ENCODE measurements around the gene CARD9.
A peak's percentile ranks its signal among the peaks of the same experiment; 100 is the strongest.
"Not testable (repeated sequence)": the region's sequence is repeated elsewhere in the genome, so short reads cannot be mapped to it uniquely, and the experiment has no call there.

Gene CARD9

DNA sequence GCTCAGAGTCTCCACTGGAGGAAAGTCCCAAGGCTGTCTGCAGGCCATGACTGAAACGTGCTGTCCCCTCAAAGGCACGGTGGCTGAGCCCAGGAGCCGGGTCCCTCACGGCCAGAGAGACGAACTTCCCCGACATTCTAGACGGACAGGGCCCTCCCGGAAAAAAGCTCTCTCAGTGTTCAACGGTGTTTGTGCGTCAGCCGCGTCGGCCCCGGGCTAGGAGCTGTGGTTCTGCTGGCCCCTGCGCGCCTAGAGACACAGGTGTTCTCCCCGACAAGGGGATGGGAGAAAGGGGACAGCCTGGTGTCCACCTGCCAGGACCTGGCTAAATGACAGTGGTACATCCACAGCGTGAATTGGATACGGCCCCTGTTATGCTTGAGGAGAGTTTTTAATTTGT is 51.9 kb downstream of the CARD9 start:
- Histone ChIP-seq H3K27me3 (ENCODE audit: control insufficient read depth in 3 of 3, insufficient read depth in 3 of 3, low read depth in 1 of 3, low read length in 3 of 3) (no peaks in the 10 kb centered on the region), H3K14ac (ENCODE audit: low read length) (no peak overlapping the region), H3K23ac (ENCODE audit: low read depth, low read length, poor library complexity) (peak overlapping the region; percentile 55), H3K4me1 (ENCODE audit: control insufficient read depth in 2 of 2, insufficient read depth in 1 of 2, low read depth in 1 of 2, low read length in 2 of 2) (peaks cover 12 to 35% of the 10 kb centered on the region in 2 donors), H4K8ac (ENCODE audit: low read depth, low read length) (peak overlapping the region; percentile 72), H2BK120ac (ENCODE audit: low read depth, low read length) (peak overlapping the region; percentile 72), H3K4me3 (ENCODE audit: low read length in 2 of 2) (no peak overlapping the region), H3K36me3 (replicated peaks in 1 of 2; ENCODE audit: control insufficient read depth in 2 of 2, insufficient read depth in 2 of 2, low read length in 2 of 2) (no peaks in the 10 kb centered on the region), H2BK5ac (ENCODE audit: low read length) (peak overlapping the region; percentile 93), H3K9me3 (replicated peaks in 1 of 2; ENCODE audit: control insufficient read depth in 2 of 2, insufficient read depth in 1 of 2, low read depth in 1 of 2, low read length in 2 of 2) (peaks cover 2 to 5% of the 10 kb centered on the region in 2 donors), H3K9ac (ENCODE audit: low read depth, low read length, poor library complexity) (no peak overlapping the region), H3K18ac (ENCODE audit: low read length) (peak overlapping the region; percentile 70), H2BK15ac (ENCODE audit: low read length) (peak overlapping the region; percentile 96), H4K91ac (ENCODE audit: low read depth, low read length, poor library complexity) (peak overlapping the region; percentile 34), H2AFZ (ENCODE audit: low read length) (no peak overlapping the region), H2BK12ac (ENCODE audit: low read length) (no peak overlapping the region), H3K27ac (replicated peaks; ENCODE audit: low read length) (no peak overlapping the region), H2AK5ac (ENCODE audit: low read depth, low read length) (peak overlapping the region; percentile 94), H3K79me1 (ENCODE audit: low read depth, low read length) (peaks cover 2% of the 10 kb centered on the region), H3K4me2 (ENCODE audit: insufficient read depth, low read length, poor library complexity, severe bottlenecking) (no peak overlapping the region), H3K4ac (ENCODE audit: low read length) (peak overlapping the region; percentile 66)
- WGBS, 2 donors (ENCODE audit: extremely low coverage in 2 of 2, insufficient read length in 2 of 2, insufficient replicate concordance in 1 of 2): no CpG with 5 or more reads among the region's 19 CpGs
- DNase-seq (ENCODE audit: low spot score): no peak

DNA sequence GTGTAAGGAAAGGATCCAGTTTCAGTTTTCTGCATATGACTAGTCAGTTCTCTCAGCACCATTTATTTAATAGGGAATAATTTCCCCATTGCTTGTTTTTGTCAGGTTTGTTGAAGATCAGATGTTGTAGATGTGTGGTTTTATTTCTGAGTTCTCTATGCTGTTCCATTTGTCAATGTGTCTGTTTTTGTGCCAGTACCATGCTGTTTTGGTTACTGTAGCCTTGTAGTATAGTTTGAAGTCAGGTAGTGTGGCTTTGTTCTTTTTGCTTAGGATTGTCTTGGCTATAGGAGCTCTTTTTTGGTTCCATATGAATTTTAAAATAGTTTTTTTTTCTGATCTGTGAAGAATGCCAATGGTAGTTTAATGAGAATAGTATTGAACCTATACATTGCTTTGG is 52.5 kb downstream of the CARD9 start:
- H3K36me3 ChIP-seq (replicated peaks in 1 of 2; ENCODE audit: control insufficient read depth in 2 of 2, insufficient read depth in 2 of 2, low read length in 2 of 2); H2BK15ac ChIP-seq (ENCODE audit: low read length); H2AK5ac ChIP-seq (ENCODE audit: low read depth, low read length); H2AFZ ChIP-seq (ENCODE audit: low read length); H3K4me2 ChIP-seq (ENCODE audit: insufficient read depth, low read length, poor library complexity, severe bottlenecking); H3K18ac ChIP-seq (ENCODE audit: low read length); H2BK120ac ChIP-seq (ENCODE audit: low read depth, low read length); H4K8ac ChIP-seq (ENCODE audit: low read depth, low read length); H3K79me1 ChIP-seq (ENCODE audit: low read depth, low read length); H3K9ac ChIP-seq (ENCODE audit: low read depth, low read length, poor library complexity); H3K4ac ChIP-seq (ENCODE audit: low read length); H3K27ac ChIP-seq (replicated peaks; ENCODE audit: low read length); H3K4me3 ChIP-seq (ENCODE audit: low read length in 2 of 2); H2BK12ac ChIP-seq (ENCODE audit: low read length); DNase-seq (ENCODE audit: low spot score); H3K27me3 ChIP-seq (ENCODE audit: control insufficient read depth in 3 of 3, insufficient read depth in 3 of 3, low read depth in 1 of 3, low read length in 3 of 3); H3K14ac ChIP-seq (ENCODE audit: low read length); H3K23ac ChIP-seq (ENCODE audit: low read depth, low read length, poor library complexity): not testable (repeated sequence)
- Histone ChIP-seq H3K4me1 (ENCODE audit: control insufficient read depth in 2 of 2, insufficient read depth in 1 of 2, low read depth in 1 of 2, low read length in 2 of 2) (peaks cover 7 to 29% of the 10 kb centered on the region in 2 donors), H2BK5ac (ENCODE audit: low read length) (peak overlapping the region; percentile 93), H3K9me3 (replicated peaks in 1 of 2; ENCODE audit: control insufficient read depth in 2 of 2, insufficient read depth in 1 of 2, low read depth in 1 of 2, low read length in 2 of 2) (peaks cover 7 to 10% of the 10 kb centered on the region in 2 donors), H4K91ac (ENCODE audit: low read depth, low read length, poor library complexity) (peak overlapping the region; percentile 34)

DNA sequence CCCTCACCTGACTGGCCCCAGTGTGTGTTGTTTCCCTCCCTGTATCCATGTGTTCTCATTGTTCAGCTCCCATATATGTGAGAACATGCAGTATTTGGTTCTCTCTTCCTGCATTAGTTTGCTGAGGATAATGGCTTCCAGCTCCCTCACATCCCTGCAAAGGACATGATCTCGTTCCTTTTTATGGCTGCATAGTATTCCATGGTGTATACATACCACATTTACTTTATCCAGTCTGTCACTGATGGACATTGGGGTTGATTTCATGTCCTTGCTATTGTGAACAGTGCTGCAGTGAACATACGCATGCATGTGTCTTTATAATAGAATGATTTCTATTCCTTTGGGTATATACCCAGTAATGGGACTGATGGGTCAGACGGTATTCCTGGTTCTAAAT is 53.5 kb downstream of the CARD9 start:
- WGBS, 2 donors (ENCODE audit: extremely low coverage in 2 of 2, insufficient read length in 2 of 2, insufficient replicate concordance in 1 of 2): no CpG with 5 or more reads among the region's 3 CpGs
- H3K4me1 ChIP-seq (ENCODE audit: control insufficient read depth in 2 of 2, insufficient read depth in 1 of 2, low read depth in 1 of 2, low read length in 2 of 2): peaks cover 7 to 20% of the 10 kb centered on the region in 2 donors

DNA sequence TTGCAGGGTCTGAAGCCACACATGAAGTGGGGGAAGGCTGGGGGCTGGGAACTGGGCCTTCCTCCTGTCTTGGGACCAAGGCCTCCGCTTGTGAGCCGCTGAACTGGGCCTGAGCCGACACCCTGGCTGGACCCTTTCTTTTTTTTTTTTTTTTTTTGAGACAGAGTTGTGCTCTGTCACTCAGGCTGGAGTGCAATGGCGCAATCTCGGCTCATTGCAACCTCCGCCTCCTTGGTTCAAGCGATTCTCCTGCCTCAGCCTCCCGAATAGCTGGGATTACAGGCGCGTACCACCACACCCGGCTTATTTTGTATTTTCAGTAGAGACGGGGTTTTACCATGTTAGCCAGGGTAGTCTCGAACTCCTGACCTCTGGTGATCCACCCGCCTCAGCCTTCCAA is 54.2 kb downstream of the CARD9 start:
- H2BK12ac ChIP-seq (ENCODE audit: low read length): peak overlapping the region; percentile 90
- H3K27me3 ChIP-seq (ENCODE audit: control insufficient read depth in 3 of 3, insufficient read depth in 3 of 3, low read depth in 1 of 3, low read length in 3 of 3); H4K8ac ChIP-seq (ENCODE audit: low read depth, low read length); H3K36me3 ChIP-seq (replicated peaks in 1 of 2; ENCODE audit: control insufficient read depth in 2 of 2, insufficient read depth in 2 of 2, low read length in 2 of 2); H3K18ac ChIP-seq (ENCODE audit: low read length); DNase-seq (ENCODE audit: low spot score); H3K14ac ChIP-seq (ENCODE audit: low read length); H3K4ac ChIP-seq (ENCODE audit: low read length); H3K79me1 ChIP-seq (ENCODE audit: low read depth, low read length); H3K4me2 ChIP-seq (ENCODE audit: insufficient read depth, low read length, poor library complexity, severe bottlenecking); H3K27ac ChIP-seq (replicated peaks; ENCODE audit: low read length); H2AFZ ChIP-seq (ENCODE audit: low read length); H4K91ac ChIP-seq (ENCODE audit: low read depth, low read length, poor library complexity); H2BK5ac ChIP-seq (ENCODE audit: low read length); H3K9ac ChIP-seq (ENCODE audit: low read depth, low read length, poor library complexity): not testable (repeated sequence)
- H3K4me3 ChIP-seq (ENCODE audit: low read length in 2 of 2): peak overlapping the region in 1 of 2 donors; percentile 69
- peaks cover 16 to 24% of the 10 kb centered on the region in 2 donors for H3K9me3 ChIP-seq (replicated peaks in 1 of 2; ENCODE audit: control insufficient read depth in 2 of 2, insufficient read depth in 1 of 2, low read depth in 1 of 2, low read length in 2 of 2)
- peak overlapping the region; percentile 92 for H2AK5ac ChIP-seq (ENCODE audit: low read depth, low read length)
- peak overlapping the region; percentile 18 for H2BK120ac ChIP-seq (ENCODE audit: low read depth, low read length)
- WGBS, 2 donors (ENCODE audit: extremely low coverage in 2 of 2, insufficient read length in 2 of 2, insufficient replicate concordance in 1 of 2): no CpG with 5 or more reads among the region's 14 CpGs
- H3K23ac ChIP-seq (ENCODE audit: low read depth, low read length, poor library complexity): peak overlapping the region; percentile 17
- peaks cover 7 to 17% of the 10 kb centered on the region in 2 donors for H3K4me1 ChIP-seq (ENCODE audit: control insufficient read depth in 2 of 2, insufficient read depth in 1 of 2, low read depth in 1 of 2, low read length in 2 of 2)
- H2BK15ac ChIP-seq (ENCODE audit: low read length): peak overlapping the region; percentile 92

More for the DNA sequence above, 53.5 kb downstream of the CARD9 start:
- not testable (repeated sequence) for H2AFZ ChIP-seq (ENCODE audit: low read length); H2BK15ac ChIP-seq (ENCODE audit: low read length); H2AK5ac ChIP-seq (ENCODE audit: low read depth, low read length); H4K91ac ChIP-seq (ENCODE audit: low read depth, low read length, poor library complexity); H3K23ac ChIP-seq (ENCODE audit: low read depth, low read length, poor library complexity); H2BK12ac ChIP-seq (ENCODE audit: low read length); H3K27ac ChIP-seq (replicated peaks; ENCODE audit: low read length); H3K4me2 ChIP-seq (ENCODE audit: insufficient read depth, low read length, poor library complexity, severe bottlenecking); H3K79me1 ChIP-seq (ENCODE audit: low read depth, low read length); H2BK5ac ChIP-seq (ENCODE audit: low read length); H3K14ac ChIP-seq (ENCODE audit: low read length); H3K4ac ChIP-seq (ENCODE audit: low read length); DNase-seq (ENCODE audit: low spot score); H3K36me3 ChIP-seq (replicated peaks in 1 of 2; ENCODE audit: control insufficient read depth in 2 of 2, insufficient read depth in 2 of 2, low read length in 2 of 2); H2BK120ac ChIP-seq (ENCODE audit: low read depth, low read length); H3K18ac ChIP-seq (ENCODE audit: low read length); H3K9ac ChIP-seq (ENCODE audit: low read depth, low read length, poor library complexity); H3K27me3 ChIP-seq (ENCODE audit: control insufficient read depth in 3 of 3, insufficient read depth in 3 of 3, low read depth in 1 of 3, low read length in 3 of 3); H4K8ac ChIP-seq (ENCODE audit: low read depth, low read length); H3K4me3 ChIP-seq (ENCODE audit: low read length in 2 of 2)
- peaks cover 14 to 19% of the 10 kb centered on the region in 2 donors for H3K9me3 ChIP-seq (replicated peaks in 1 of 2; ENCODE audit: control insufficient read depth in 2 of 2, insufficient read depth in 1 of 2, low read depth in 1 of 2, low read length in 2 of 2)
